OCI-LY3 (cell line): ENCODE results near the gene ST3GAL6.

Source experiments
- CTCF ChIP-seq: fragments of 200-600, 300-600 bp; sonication (generic); IDR thresholded peaks from 2 replicates; pipeline ENCODE4 v1.5.1; 2014; ENCODE audit warnings: antibody characterized with exemption, low read length, low read depth
- EZH2phosphoT487 ChIP-seq: fragments of 200-600 bp; shearing (Covaris generic); IDR thresholded peaks from 2 replicates; pipeline ENCODE4 v1.6.1; 2018; ENCODE audit warnings: antibody characterized with exemption, mixed run types, low read depth

GRCh38 chr3:98777801-98778220 lies 14.7 kb downstream of the ST3GAL6 start:
- no peak for TF ChIP-seq CTCF
- no peak for TF ChIP-seq EZH2phosphoT487
